Progenitor cell of endocrine pancreas (in vitro differentiated cells): Measurements from ENCODE around the gene CAB39. TPM values are rescaled to one million over a fixed set of nuclear protein-coding genes. Genes with fewer than 3 reads are reported as not detected.

ENCODE experiments used
- DNase-seq: peaks from one replicate; pipeline ENCODE4 v3.0.0; 2021; ENCODE audit warnings: low spot score; ENCODE audit not compliant: unreplicated experiment
- H3K27ac Mint-ChIP-seq: 2 replicates; pipeline ENCODE4 v1.8.0; 2021; ENCODE audit warnings: mild to moderate bottlenecking, moderate library complexity, mixed read lengths
- H3K27me3 Mint-ChIP-seq: 2 replicates; pipeline ENCODE4 v1.8.0; 2021; ENCODE audit warnings: mixed read lengths
- H3K36me3 Mint-ChIP-seq: 2 replicates; pipeline ENCODE4 v1.8.0; 2022; ENCODE audit warnings: mixed read lengths; ENCODE audit not compliant: insufficient read depth
- H3K4me1 Mint-ChIP-seq: 2 replicates; pipeline ENCODE4 v1.8.0; 2021; ENCODE audit warnings: low read depth, mixed read lengths
- H3K4me3 Mint-ChIP-seq: 2 replicates; pipeline ENCODE4 v1.8.0; 2021; ENCODE audit warnings: low read depth, mild to moderate bottlenecking, moderate library complexity, mixed read lengths
- H3K9me3 Mint-ChIP-seq: 2 replicates; pipeline ENCODE4 v1.8.0; 2021; ENCODE audit warnings: low read depth, mixed read lengths
- CTCF ChIP-seq: fragments of 200-600 bp; sonication (generic); IDR thresholded peaks from one replicate; pipeline ENCODE4 v1.5.0; 2021; ENCODE audit warnings: antibody characterized with exemption, mild to moderate bottlenecking; ENCODE audit not compliant: unreplicated experiment
- total RNA-seq: library from RNA; stranded (reverse); gene quantifications from 2 replicates; pipeline ENCODE4 v1.2.1, GENCODE V29; 2021

The CAB39 gene
- total RNA-seq, 1 donor from 2014 or later, result 44.1 TPM

- Mint-ChIP-seq H3K36me3 (peaks cover 62% of the 10 kb centered on the region), H3K27me3 (no peaks in the 10 kb centered on the region), H3K9me3 (peaks cover 30% of the 10 kb centered on the region), H3K27ac (no peak overlapping the region), H3K4me1 (peaks cover 2% of the 10 kb centered on the region), H3K4me3 (no peak overlapping the region)
- DNase-seq, result no peak
- TF ChIP-seq CTCF, result no peak
Observed at GRCh38 chr2:230787101-230787500, 74.5 kb downstream of the CAB39 start.

- TF ChIP-seq CTCF, result no peak
- Mint-ChIP-seq H3K4me1 (peaks cover 2% of the 10 kb centered on the region), H3K9me3 (peaks cover 29% of the 10 kb centered on the region), H3K27ac (peak overlapping the region; percentile 16), H3K27me3 (no peaks in the 10 kb centered on the region), H3K36me3 (peaks cover 57% of the 10 kb centered on the region), H3K4me3 (no peak overlapping the region)
- DNase-seq, result no peak
Observed at GRCh38 chr2:230788554-230789175, 76.0 kb downstream of the CAB39 start.

GRCh38 chr2:230790981-230791380 lies 78.3 kb downstream of the CAB39 start:
- peaks cover 44% of the 10 kb centered on the region for H3K36me3 Mint-ChIP-seq
- peaks cover 9% of the 10 kb centered on the region for H3K4me1 Mint-ChIP-seq
- no peak for TF ChIP-seq CTCF
- H3K27me3 Mint-ChIP-seq, result no peaks in the 10 kb centered on the region
- H3K9me3 Mint-ChIP-seq, result peaks cover 14% of the 10 kb centered on the region
- H3K4me3 Mint-ChIP-seq, result no peak overlapping the region
- peak overlapping the region; percentile 14 for H3K27ac Mint-ChIP-seq
- no peak for DNase-seq

- H3K27ac Mint-ChIP-seq, result peak overlapping the region; percentile 89
- TF ChIP-seq CTCF, result no peak
Observed at GRCh38 chr2:230793572-230794359, 81.1 kb downstream of the CAB39 start.

GRCh38 chr2:230794497-230794896 lies 81.9 kb downstream of the CAB39 start:
- DNase-seq, result no peak
- H3K4me1 Mint-ChIP-seq, result peaks cover 12% of the 10 kb centered on the region
- no peak overlapping the region for H3K4me3 Mint-ChIP-seq
- no peak for TF ChIP-seq CTCF
- H3K9me3 Mint-ChIP-seq, result no peaks in the 10 kb centered on the region
- peaks cover 20% of the 10 kb centered on the region for H3K36me3 Mint-ChIP-seq
- no peaks in the 10 kb centered on the region for H3K27me3 Mint-ChIP-seq
- peak overlapping the region; percentile 89 for H3K27ac Mint-ChIP-seq

More at GRCh38 chr2:230793572-230794359, 81.1 kb downstream of the CAB39 start:
- Mint-ChIP-seq H3K4me1 (peaks cover 12% of the 10 kb centered on the region), H3K36me3 (peaks cover 25% of the 10 kb centered on the region), H3K4me3 (no peak overlapping the region), H3K9me3 (peaks cover 6% of the 10 kb centered on the region), H3K27me3 (no peaks in the 10 kb centered on the region)
- DNase-seq, result no peak
